Measurements from ENCODE around the gene MUC6. TPM values are rescaled to one million over a fixed set of nuclear protein-coding genes. Genes with fewer than 3 reads are reported as not detected.

MUC6 gene
- total RNA-seq, 1 experiment from 2014 or later = 0.49 TPM

DNA sequence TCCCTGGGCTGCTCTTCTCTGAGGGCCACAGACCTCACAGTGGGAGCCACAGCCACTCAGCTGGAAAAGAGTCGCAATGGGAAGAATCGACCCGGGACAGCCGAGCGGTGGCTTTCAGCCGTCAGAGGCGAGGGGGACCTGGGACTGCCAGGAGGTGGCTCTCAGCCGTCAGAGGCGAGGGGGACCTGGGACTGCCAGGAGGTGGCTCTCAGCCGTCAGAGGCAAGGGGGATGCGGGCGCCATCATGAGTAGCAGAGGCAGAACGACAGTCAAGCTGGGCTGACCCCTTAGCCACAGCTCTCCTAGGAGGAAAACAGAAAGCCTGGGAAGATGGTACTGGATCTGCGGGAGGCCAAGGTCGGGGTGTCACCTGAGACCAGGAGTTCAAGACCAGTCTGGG lies 23.2 kb upstream of the MUC6 start:
- no TSS peak for BruUV-seq (replicated peaks)
- Histone ChIP-seq H3K4me3 (ENCODE audit: low read depth in 2 of 2, low read length in 2 of 2) (no peak overlapping the region), H3K36me3 (ENCODE audit: control insufficient read depth, insufficient read depth, low read length) (no peaks in the 10 kb centered on the region), H3K27me3 (ENCODE audit: control insufficient read depth, insufficient read depth, low read length) (peaks cover 2% of the 10 kb centered on the region; the same call in 1 of the 2 replicates), H3K4me1 (ENCODE audit: control insufficient read depth, insufficient read depth, low read length) (peaks cover 3% of the 10 kb centered on the region; the same call in 1 of the 2 replicates), H3K27ac (ENCODE audit: low read length) (no peak overlapping the region), H3K9me3 (ENCODE audit: control insufficient read depth, insufficient read depth, low read depth, low read length) (no peaks in the 10 kb centered on the region)
- intact Hi-C loops (cut with micrococcal nuclease; ENCODE audit: unreplicated experiment) (no loop called here), in situ Hi-C loops (cut with HindIII; ENCODE audit: low pct_unique_long_range_greater_than_20kb, low sequenced_read_pairs) (no loop called here)
- ChIA-PET CTCF (no interaction called here), POLR2A (no interaction called here)
- TF ChIP-seq SIN3A (IDR thresholded peaks at IDR 0.05; ENCODE audit: borderline replicate concordance, insufficient read depth, low read depth, low read length) = no peak
- no peak for TF ChIP-seq POLR2AphosphoS5 (IDR thresholded peaks at IDR 0.05; ENCODE audit: low read depth, low read length)
- TF ChIP-seq, protein P1, sequence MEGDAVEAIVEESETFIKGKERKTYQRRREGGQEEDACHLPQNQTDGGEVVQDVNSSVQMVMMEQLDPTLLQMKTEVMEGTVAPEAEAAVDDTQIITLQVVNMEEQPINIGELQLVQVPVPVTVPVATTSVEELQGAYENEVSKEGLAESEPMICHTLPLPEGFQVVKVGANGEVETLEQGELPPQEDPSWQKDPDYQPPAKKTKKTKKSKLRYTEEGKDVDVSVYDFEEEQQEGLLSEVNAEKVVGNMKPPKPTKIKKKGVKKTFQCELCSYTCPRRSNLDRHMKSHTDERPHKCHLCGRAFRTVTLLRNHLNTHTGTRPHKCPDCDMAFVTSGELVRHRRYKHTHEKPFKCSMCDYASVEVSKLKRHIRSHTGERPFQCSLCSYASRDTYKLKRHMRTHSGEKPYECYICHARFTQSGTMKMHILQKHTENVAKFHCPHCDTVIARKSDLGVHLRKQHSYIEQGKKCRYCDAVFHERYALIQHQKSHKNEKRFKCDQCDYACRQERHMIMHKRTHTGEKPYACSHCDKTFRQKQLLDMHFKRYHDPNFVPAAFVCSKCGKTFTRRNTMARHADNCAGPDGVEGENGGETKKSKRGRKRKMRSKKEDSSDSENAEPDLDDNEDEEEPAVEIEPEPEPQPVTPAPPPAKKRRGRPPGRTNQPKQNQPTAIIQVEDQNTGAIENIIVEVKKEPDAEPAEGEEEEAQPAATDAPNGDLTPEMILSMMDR (IDR thresholded peaks at IDR 0.05) = no peak
- TF ChIP-seq, protein P2, sequence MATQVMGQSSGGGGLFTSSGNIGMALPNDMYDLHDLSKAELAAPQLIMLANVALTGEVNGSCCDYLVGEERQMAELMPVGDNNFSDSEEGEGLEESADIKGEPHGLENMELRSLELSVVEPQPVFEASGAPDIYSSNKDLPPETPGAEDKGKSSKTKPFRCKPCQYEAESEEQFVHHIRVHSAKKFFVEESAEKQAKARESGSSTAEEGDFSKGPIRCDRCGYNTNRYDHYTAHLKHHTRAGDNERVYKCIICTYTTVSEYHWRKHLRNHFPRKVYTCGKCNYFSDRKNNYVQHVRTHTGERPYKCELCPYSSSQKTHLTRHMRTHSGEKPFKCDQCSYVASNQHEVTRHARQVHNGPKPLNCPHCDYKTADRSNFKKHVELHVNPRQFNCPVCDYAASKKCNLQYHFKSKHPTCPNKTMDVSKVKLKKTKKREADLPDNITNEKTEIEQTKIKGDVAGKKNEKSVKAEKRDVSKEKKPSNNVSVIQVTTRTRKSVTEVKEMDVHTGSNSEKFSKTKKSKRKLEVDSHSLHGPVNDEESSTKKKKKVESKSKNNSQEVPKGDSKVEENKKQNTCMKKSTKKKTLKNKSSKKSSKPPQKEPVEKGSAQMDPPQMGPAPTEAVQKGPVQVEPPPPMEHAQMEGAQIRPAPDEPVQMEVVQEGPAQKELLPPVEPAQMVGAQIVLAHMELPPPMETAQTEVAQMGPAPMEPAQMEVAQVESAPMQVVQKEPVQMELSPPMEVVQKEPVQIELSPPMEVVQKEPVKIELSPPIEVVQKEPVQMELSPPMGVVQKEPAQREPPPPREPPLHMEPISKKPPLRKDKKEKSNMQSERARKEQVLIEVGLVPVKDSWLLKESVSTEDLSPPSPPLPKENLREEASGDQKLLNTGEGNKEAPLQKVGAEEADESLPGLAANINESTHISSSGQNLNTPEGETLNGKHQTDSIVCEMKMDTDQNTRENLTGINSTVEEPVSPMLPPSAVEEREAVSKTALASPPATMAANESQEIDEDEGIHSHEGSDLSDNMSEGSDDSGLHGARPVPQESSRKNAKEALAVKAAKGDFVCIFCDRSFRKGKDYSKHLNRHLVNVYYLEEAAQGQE (IDR thresholded peaks at IDR 0.05; ENCODE audit: insufficient read depth in 1 of 2, low read depth in 2 of 2, low read length in 1 of 2) = no peak
- TF ChIP-seq TCF7L2 (IDR thresholded peaks at IDR 0.05; ENCODE audit: low read depth, low read length) = no peak
- ATAC-seq = no peak
- no peak for DNase-seq (ENCODE audit: low read depth, low spot score)

DNA sequence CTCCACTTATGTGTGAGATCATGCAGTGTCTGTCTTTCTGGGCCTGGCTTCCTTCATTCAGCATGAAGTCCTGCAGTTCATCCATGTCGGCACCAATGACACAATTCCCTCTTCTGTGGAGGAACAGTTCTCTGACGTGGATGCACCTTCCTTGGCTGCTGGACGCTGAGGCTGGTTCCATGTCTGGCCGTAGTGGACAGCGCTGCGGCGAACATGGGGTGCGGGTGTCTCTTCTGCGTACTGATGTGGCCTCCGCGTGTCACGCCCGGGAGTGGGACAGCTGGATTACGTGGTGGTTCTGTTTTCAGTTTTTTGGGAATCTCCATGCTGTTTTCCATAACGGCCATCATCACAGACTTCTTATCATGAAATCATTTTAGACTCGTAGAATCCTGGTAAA lies 21.3 kb upstream of the MUC6 start:
- in situ Hi-C loops (cut with HindIII; ENCODE audit: low pct_unique_long_range_greater_than_20kb, low sequenced_read_pairs) (no loop called here), intact Hi-C loops (cut with micrococcal nuclease; ENCODE audit: unreplicated experiment) (no loop called here)
- ATAC-seq (no peak), DNase-seq (ENCODE audit: low read depth, low spot score) (no peak)
- no peaks in the 10 kb centered on the region for H3K27me3 ChIP-seq (ENCODE audit: control insufficient read depth, insufficient read depth, low read length)
- POLR2A ChIA-PET = no interaction called here
- H3K4me1 ChIP-seq (ENCODE audit: control insufficient read depth, insufficient read depth, low read length) = peaks cover 7% of the 10 kb centered on the region; the same call in 1 of the 2 replicates
- H3K27ac ChIP-seq (ENCODE audit: low read length) = no peak overlapping the region
- H3K4me3 ChIP-seq (ENCODE audit: low read depth in 2 of 2, low read length in 2 of 2) = no peak overlapping the region
- TF ChIP-seq, protein P2 (IDR thresholded peaks at IDR 0.05; ENCODE audit: insufficient read depth in 1 of 2, low read depth in 2 of 2, low read length in 1 of 2) = no peak
- TF ChIP-seq, protein P1 (IDR thresholded peaks at IDR 0.05) = no peak
- TF ChIP-seq POLR2AphosphoS5 (IDR thresholded peaks at IDR 0.05; ENCODE audit: low read depth, low read length) (no peak), TCF7L2 (IDR thresholded peaks at IDR 0.05; ENCODE audit: low read depth, low read length) (no peak), SIN3A (IDR thresholded peaks at IDR 0.05; ENCODE audit: borderline replicate concordance, insufficient read depth, low read depth, low read length) (no peak)
- no peaks in the 10 kb centered on the region for H3K36me3 ChIP-seq (ENCODE audit: control insufficient read depth, insufficient read depth, low read length)
- CTCF ChIA-PET = interaction anchor here (0.7 kb wide), 1 partner anchor 204 kb away, joined by 3 read pairs; no protein-coding TSS in a partner anchor
- BruUV-seq (replicated peaks) = no TSS peak
- H3K9me3 ChIP-seq (ENCODE audit: control insufficient read depth, insufficient read depth, low read depth, low read length) = no peaks in the 10 kb centered on the region
